Measurements from ENCODE around the gene COP1.
"Not testable (repeated sequence)": the region's sequence is repeated elsewhere in the genome, so short reads cannot be mapped to it uniquely, and the experiment has no call there.

COP1 gene

DNA sequence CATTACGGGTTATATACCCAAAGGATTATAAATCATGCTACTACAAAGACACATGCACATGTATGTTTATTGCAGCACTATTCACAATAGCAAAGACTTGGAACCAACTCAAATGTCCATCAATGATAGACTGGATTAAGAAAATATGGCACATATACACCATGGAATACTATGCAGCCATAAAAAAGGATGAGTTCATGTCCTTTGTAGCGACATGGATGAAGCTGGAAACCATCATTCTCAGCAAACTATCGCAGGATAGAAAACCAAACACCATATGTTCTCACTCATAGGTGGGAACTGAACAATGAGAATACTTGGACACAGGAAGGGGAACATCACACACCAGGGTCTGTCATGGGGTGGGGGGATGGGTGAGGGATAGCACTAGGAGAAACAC, 119.3 kb downstream of the COP1 start:
- H3K4me3 ChIP-seq; DNase-seq (ENCODE audit: low spot score in 2 of 2); H3K9me3 ChIP-seq; H3K27me3 ChIP-seq (ENCODE audit: low read depth); H3K36me3 ChIP-seq (replicated peaks); in situ Hi-C loops (cut with MboI; ENCODE audit: low sequenced_read_pairs): not testable (repeated sequence)
- peaks cover 12% of the 10 kb centered on the region for H3K4me1 ChIP-seq

DNA sequence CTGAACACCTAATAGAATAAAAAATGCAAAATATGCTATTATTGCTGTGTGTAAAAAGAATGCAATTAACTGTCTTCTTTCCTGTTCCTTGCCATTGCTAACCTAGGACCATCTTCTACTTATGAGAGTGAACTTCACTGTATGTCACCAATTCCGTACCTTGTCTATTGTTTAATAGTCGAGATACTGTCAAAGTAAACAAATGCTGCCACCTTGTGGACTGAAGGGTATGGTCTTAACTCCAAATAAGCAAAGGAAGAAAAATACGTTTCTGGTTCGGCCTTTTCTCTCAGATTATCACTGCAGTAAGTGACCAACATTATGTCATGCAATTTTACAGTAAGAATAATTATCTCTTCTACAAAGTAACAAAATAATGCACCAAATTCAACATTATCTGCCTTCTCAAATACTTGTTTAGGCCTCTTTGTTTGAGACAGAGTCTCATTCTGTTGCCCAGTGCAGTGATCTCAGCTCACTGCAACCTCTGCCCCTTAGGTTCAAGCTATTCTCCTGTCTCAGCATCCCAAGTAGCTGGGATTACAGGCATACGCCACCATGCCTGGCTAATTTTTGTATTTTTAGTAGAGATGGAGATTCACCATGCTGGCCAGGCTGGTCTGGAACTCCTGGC, 133.4 kb downstream of the COP1 start:
- Histone ChIP-seq H3K36me3 (replicated peaks) (no peaks in the 10 kb centered on the region; the same call in 1 of the 2 replicates), H3K4me1 (no peaks in the 10 kb centered on the region), H3K4me3 (no peak overlapping the region), H3K9me3 (no peaks in the 10 kb centered on the region), H3K27me3 (ENCODE audit: low read depth) (no peaks in the 10 kb centered on the region)
- in situ Hi-C loops (cut with MboI; ENCODE audit: low sequenced_read_pairs) = loop anchor here (10.0 kb wide), 1 partner anchor 919 kb away; no protein-coding TSS in a partner anchor
- peak; percentile 78 to 81 for DNase-seq (ENCODE audit: low spot score in 2 of 2)

DNA sequence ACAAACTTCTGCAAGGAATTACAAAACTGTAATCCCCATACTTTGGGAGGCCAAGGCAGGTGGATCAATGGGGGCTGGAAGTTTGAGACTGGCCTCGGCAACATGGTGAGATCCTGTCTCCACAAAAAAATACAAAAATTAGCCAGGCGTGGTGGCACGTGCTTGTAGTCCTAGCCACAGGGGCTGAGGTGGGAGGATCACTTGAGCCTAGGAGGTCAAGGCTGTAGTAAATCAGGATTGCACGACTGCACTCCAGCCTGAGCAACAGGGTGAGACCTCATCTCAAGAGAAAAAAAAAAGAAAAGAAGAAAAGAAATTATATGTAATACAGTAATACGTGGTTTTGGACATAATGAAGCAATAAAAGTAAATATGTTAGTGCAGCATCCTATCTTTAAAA, 138.2 kb downstream of the COP1 start:
- DNase-seq (ENCODE audit: low spot score in 2 of 2) = no peak
- no peak overlapping the region for H3K4me3 ChIP-seq
- H3K27me3 ChIP-seq (ENCODE audit: low read depth) = no peaks in the 10 kb centered on the region
- no peaks in the 10 kb centered on the region for H3K9me3 ChIP-seq
- no peaks in the 10 kb centered on the region; the same call in 1 of the 2 replicates for H3K36me3 ChIP-seq (replicated peaks)
- no peaks in the 10 kb centered on the region for H3K4me1 ChIP-seq
- in situ Hi-C loops (cut with MboI; ENCODE audit: low sequenced_read_pairs) = loop anchor here (5.0 kb wide), 1 partner anchor 697 kb away; no protein-coding TSS in a partner anchor

DNA sequence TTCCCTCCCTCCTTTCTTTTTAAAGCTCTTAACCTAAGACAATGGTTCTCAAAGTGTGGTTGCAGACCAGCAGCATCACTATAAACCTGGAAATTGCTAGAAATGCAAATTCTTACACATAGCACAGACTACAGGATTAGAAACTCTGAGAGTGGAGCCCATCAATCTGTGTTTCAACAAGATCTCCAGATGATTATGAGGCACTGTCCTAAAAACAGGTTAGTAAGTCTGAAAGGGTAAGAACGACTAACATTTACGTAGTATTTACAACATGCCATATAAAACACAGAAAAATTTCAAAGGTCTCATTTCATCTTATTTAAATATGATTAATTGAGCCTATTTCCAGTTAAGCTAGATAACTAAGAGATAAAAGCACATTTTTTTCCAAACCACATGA, 138.8 kb downstream of the COP1 start:
- Histone ChIP-seq H3K4me1 (no peaks in the 10 kb centered on the region), H3K9me3 (no peaks in the 10 kb centered on the region), H3K36me3 (replicated peaks) (no peaks in the 10 kb centered on the region; the same call in 1 of the 2 replicates), H3K27me3 (ENCODE audit: low read depth) (no peaks in the 10 kb centered on the region), H3K4me3 (no peak overlapping the region)
- in situ Hi-C loops (cut with MboI; ENCODE audit: low sequenced_read_pairs) = loop anchor here (5.0 kb wide), 1 partner anchor 696 kb away; no protein-coding TSS in a partner anchor
- DNase-seq (ENCODE audit: low spot score in 2 of 2) = no peak

DNA sequence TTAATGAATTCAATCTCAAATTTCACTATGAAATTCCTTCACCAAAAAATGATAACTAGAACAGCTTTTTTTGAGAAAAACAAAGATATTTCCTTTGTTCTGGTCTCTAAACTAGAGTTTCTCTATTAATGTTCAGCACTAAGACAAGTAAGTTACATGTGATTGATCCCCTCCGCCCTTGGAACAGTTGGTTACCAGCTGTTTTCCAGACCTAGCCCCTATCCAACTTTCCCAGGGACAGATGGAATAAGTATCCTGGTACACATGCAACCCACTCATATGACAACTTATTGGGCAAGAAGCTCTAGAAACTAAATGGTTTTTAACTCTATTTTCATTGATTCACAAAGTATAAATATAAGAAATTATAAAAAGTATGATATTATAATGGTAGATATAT, 140.4 kb downstream of the COP1 start:
- Histone ChIP-seq H3K36me3 (replicated peaks) (no peaks in the 10 kb centered on the region; the same call in 1 of the 2 replicates), H3K4me3 (no peak overlapping the region), H3K9me3 (no peaks in the 10 kb centered on the region), H3K4me1 (no peaks in the 10 kb centered on the region), H3K27me3 (ENCODE audit: low read depth) (no peaks in the 10 kb centered on the region)
- no peak for DNase-seq (ENCODE audit: low spot score in 2 of 2)
- in situ Hi-C loops (cut with MboI; ENCODE audit: low sequenced_read_pairs) = loop anchor here (5.0 kb wide), 1 partner anchor 694 kb away; no protein-coding TSS in a partner anchor

DNA sequence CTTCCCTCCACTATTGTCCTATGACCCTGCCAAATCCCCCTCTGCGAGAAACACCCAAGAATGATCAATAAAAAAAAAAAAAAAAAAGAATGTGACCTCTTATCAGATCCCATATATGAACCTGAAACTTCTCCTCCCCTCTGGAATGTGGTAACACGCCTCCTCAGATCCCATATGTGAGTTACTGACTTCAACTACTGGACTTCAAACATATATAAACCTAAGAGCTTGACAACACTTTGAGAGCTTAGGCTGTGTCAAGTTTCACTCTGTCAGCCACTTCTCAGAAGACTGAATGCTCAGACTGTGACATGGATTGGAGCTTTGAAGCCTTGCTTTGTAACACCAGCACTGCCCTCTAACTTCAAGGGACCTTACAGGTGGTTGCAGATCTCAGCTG, 148.4 kb downstream of the COP1 start:
- DNase-seq (ENCODE audit: low spot score in 2 of 2) = peak; percentile 32 to 49
- H3K4me3 ChIP-seq = no peak overlapping the region
- no peaks in the 10 kb centered on the region for H3K9me3 ChIP-seq
- H3K27me3 ChIP-seq (ENCODE audit: low read depth) = no peaks in the 10 kb centered on the region
- H3K36me3 ChIP-seq (replicated peaks) = no peaks in the 10 kb centered on the region
- peaks cover 6% of the 10 kb centered on the region for H3K4me1 ChIP-seq
- in situ Hi-C loops (cut with MboI; ENCODE audit: low sequenced_read_pairs) = no loop called here

DNA sequence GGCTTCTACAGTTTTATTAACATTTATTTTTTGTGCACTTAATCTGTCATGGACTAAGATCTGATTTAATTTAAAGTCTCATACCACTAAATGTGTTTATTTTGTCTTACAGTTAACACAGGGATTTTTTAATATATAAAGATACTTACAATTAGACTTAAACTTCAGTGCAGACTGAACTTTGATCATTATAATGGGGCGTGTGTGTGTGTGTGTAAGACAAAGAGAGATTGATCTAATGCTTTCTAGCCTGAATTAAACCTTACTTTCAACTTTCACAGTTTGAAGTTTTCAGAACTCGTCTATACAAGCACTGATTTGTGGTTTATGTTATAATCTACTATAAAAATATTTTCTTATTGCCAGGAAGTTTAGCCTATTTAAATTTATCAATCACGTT, 150.8 kb downstream of the COP1 start:
- no peaks in the 10 kb centered on the region for H3K36me3 ChIP-seq (replicated peaks)
- H3K9me3 ChIP-seq = no peaks in the 10 kb centered on the region
- H3K4me3 ChIP-seq = no peak overlapping the region
- in situ Hi-C loops (cut with MboI; ENCODE audit: low sequenced_read_pairs) = no loop called here
- H3K4me1 ChIP-seq = peaks cover 6% of the 10 kb centered on the region
- H3K27me3 ChIP-seq (ENCODE audit: low read depth) = no peaks in the 10 kb centered on the region
- no peak for DNase-seq (ENCODE audit: low spot score in 2 of 2)

DNA sequence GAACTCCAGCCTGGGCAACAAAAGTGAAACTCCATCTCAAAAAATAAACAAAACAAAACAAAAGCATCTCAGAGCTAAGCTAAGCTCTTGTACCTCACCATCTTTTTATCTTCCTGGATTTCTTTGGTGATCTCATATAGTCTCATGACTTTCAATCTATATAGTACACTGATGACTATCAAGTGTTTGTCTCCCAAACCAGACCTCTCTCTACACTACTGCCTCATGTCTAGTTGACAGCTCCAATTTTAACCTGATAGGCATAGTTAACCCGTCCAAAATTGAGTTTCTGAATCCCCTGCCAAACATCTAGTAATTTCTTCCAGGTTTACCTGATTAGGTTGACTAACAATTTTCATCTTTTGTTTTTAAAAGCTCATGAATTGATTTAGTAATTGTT, 151.7 kb downstream of the COP1 start:
- Histone ChIP-seq H3K4me1 (peaks cover 6% of the 10 kb centered on the region), H3K27me3 (ENCODE audit: low read depth) (no peaks in the 10 kb centered on the region), H3K36me3 (replicated peaks) (no peaks in the 10 kb centered on the region), H3K9me3 (no peaks in the 10 kb centered on the region), H3K4me3 (no peak overlapping the region)
- in situ Hi-C loops (cut with MboI; ENCODE audit: low sequenced_read_pairs) = no loop called here
- no peak for DNase-seq (ENCODE audit: low spot score in 2 of 2)

DNA sequence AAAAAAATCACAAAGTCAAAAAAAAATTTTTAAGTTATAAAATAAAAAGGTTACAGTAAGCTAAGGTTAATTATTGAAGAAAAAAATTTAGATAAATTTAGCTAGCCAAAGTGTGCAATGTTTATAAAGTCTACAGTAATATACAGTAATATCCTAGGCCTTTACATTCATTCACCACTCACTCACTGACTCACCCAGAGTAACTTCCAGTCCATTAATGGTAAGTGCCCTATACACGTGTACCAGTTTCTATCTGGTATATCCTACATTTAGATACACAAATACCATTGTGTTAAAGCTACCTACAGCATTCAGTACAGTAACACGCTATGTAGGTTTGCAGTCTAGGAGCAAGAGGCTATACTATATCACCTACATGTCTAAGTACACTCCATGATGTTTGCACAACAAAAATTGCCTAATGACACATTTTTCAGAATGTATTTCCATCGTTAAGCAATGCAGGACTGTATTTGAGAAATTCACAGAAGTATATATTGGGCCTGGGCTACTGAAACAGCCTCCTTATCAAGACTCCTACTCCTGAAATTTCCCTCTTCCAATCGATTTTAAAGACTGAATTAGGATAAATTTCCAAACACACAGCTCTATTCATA, 155.1 kb downstream of the COP1 start:
- Histone ChIP-seq H3K4me3 (no peak overlapping the region), H3K36me3 (replicated peaks) (no peaks in the 10 kb centered on the region), H3K4me1 (no peaks in the 10 kb centered on the region), H3K27me3 (ENCODE audit: low read depth) (no peaks in the 10 kb centered on the region), H3K9me3 (no peaks in the 10 kb centered on the region)
- in situ Hi-C loops (cut with MboI; ENCODE audit: low sequenced_read_pairs) = no loop called here
- no peak for DNase-seq (ENCODE audit: low spot score in 2 of 2)

DNA sequence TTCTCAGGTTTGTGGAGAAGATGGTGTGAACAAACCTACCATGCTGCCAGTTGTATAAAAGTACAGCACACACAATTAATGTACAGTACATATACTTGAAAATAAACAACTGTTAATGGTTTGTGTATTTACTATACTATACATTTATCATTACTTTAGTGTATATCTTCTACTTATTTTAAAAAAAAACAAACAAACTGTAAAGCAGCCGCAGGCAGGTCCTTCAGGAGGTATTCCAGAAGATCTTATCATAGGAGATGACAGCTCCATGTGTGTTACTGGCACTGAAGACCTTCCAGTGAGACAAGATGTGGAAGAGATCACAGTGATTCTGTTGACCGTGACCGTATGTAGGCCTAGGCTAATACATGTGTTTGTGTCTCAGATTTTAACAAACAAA, 155.7 kb downstream of the COP1 start:
- H3K36me3 ChIP-seq (replicated peaks) = no peaks in the 10 kb centered on the region
- no peaks in the 10 kb centered on the region for H3K4me1 ChIP-seq
- no peaks in the 10 kb centered on the region for H3K27me3 ChIP-seq (ENCODE audit: low read depth)
- no peak overlapping the region for H3K4me3 ChIP-seq
- no peaks in the 10 kb centered on the region for H3K9me3 ChIP-seq
- no peak for DNase-seq (ENCODE audit: low spot score in 2 of 2)
- in situ Hi-C loops (cut with MboI; ENCODE audit: low sequenced_read_pairs) = no loop called here

DNA sequence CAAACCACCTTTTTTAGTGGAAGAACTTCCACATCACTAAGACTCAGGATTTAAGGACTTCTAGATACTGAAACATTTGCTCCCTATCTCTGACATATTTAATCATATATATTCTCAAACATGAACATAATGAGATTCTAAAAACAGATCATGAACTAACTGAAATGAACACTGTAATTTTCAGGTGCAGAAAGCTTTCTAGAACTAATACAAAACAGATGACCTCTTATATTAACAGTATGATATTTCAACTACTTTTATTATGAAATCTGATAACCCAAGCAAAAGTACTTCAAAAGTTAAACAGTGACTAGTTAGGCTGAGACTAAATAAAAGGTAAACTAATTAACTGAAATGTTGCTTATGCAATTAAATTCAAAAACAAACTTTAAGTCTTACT, 157.5 kb downstream of the COP1 start:
- Histone ChIP-seq H3K27me3 (ENCODE audit: low read depth) (no peaks in the 10 kb centered on the region), H3K36me3 (replicated peaks) (no peaks in the 10 kb centered on the region), H3K4me3 (no peak overlapping the region), H3K4me1 (no peaks in the 10 kb centered on the region), H3K9me3 (no peaks in the 10 kb centered on the region)
- no peak for DNase-seq (ENCODE audit: low spot score in 2 of 2)
- in situ Hi-C loops (cut with MboI; ENCODE audit: low sequenced_read_pairs) = no loop called here

DNA sequence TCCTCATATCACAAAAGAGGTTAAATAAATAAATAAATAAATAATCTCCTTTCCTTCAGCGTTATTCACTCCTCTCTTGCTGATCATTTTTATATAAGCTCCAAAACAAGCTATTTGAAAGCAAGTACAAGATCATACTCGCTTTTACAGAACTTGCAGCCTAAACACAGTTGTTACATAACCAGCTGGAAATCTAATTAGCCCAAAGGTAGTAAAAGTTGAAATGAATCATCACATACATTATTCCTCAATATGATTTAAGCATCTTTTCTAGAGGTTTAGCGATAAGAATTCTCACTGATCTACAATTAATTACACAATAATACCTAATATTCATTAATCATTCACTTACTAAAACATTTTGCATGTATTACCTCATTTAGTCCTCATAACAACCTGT, 160.2 kb downstream of the COP1 start:
- no peak overlapping the region for H3K4me3 ChIP-seq
- H3K27me3 ChIP-seq (ENCODE audit: low read depth) = no peaks in the 10 kb centered on the region
- H3K9me3 ChIP-seq = no peaks in the 10 kb centered on the region
- H3K4me1 ChIP-seq = no peaks in the 10 kb centered on the region
- H3K36me3 ChIP-seq (replicated peaks) = no peaks in the 10 kb centered on the region
- DNase-seq (ENCODE audit: low spot score in 2 of 2) = no peak
- in situ Hi-C loops (cut with MboI; ENCODE audit: low sequenced_read_pairs) = no loop called here

DNA sequence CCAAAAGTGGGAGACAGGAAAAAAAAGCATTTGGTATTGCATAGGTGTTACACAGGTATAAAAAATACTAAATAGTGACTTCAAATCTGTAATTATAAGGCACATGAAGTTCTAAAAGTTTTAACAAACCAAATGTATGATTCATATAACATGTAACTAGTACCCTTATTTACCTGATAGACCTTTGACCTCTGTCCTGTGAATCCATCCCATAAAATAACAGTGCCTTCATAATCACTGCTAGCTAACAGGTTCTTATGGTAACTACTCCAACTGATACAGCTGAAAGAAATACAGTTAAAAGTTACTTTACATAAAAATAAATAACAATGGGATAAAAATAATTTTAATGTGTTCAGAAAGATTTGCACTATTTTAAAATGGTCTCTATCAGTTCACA, 163.5 kb downstream of the COP1 start:
- no peaks in the 10 kb centered on the region for H3K9me3 ChIP-seq
- in situ Hi-C loops (cut with MboI; ENCODE audit: low sequenced_read_pairs) = no loop called here
- H3K36me3 ChIP-seq (replicated peaks) = no peaks in the 10 kb centered on the region
- H3K4me1 ChIP-seq = no peaks in the 10 kb centered on the region
- DNase-seq (ENCODE audit: low spot score in 2 of 2) = no peak
- H3K27me3 ChIP-seq (ENCODE audit: low read depth) = no peaks in the 10 kb centered on the region
- no peak overlapping the region for H3K4me3 ChIP-seq

DNA sequence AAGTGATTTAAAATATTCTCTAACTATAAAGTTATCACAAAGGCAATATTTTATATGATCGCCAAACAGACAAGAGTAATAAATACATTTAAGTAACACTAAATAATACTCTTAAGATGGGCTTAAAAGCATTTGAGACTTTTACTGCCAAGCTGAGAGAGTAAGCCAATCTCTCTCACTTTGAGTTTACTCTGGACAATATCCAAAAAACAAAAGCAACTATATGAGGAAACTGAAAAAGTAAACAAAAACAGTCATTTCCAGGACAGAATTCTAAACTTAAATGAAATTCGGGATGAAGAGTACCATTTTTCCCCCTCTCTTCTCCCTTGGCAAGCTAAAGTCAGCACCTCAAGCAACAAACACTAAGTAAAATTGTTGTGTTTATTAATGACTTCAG, 173.2 kb downstream of the COP1 start:
- no peaks in the 10 kb centered on the region for H3K9me3 ChIP-seq
- no peaks in the 10 kb centered on the region for H3K27me3 ChIP-seq (ENCODE audit: low read depth)
- 0 out of 2 replicates have a peak, but pooled peaks cover 2% of the 10 kb centered on the region for H3K4me1 ChIP-seq
- 0 out of 2 replicates have a peak, but pooled peaks cover 8% of the 10 kb centered on the region for H3K36me3 ChIP-seq (replicated peaks)
- no peak overlapping the region for H3K4me3 ChIP-seq
- in situ Hi-C loops (cut with MboI; ENCODE audit: low sequenced_read_pairs) = no loop called here
- no peak for DNase-seq (ENCODE audit: low spot score in 2 of 2)
